HG03457 (cell line): ENCODE measurements around the gene GLT8D1.
"Not testable (repeated sequence)": the region's sequence is repeated elsewhere in the genome, so short reads cannot be mapped to it uniquely, and the experiment has no call there.

Source experiments
- ATAC-seq: cut with Tn5 transposase; IDR thresholded peaks from one replicate; pipeline ENCODE4 v1.9.1; 2021; ENCODE audit warnings: moderate number of reproducible peaks; ENCODE audit not compliant: unreplicated experiment

Gene GLT8D1

GRCh38 chr3:52705688-52706686, at the start of gene GLT8D1, which contains the start of gene SPCS1:
TSS of gene GLT8D1 (minus strand) at chr3:52705791. CDS start at chr3:52700460, 5,331 bp downstream.
TSS of gene SPCS1 (plus strand) at chr3:52706106. CDS start at chr3:52706247, 141 bp downstream.
- peak; percentile 69 for ATAC-seq

- ATAC-seq = no peak
Observed at GRCh38 chr3:52754373-52754772, 48.8 kb upstream of the GLT8D1 start.

GRCh38 chr3:52752045-52752660, 46.6 kb upstream of the GLT8D1 start:
- no peak for ATAC-seq

GRCh38 chr3:52743721-52744120, 38.1 kb upstream of the GLT8D1 start:
- ATAC-seq = no peak

- no peak for ATAC-seq
Observed at GRCh38 chr3:52743152-52743551, 37.6 kb upstream of the GLT8D1 start.

- no peak for ATAC-seq
Observed at GRCh38 chr3:52742418-52743041, 36.9 kb upstream of the GLT8D1 start.

- no peak for ATAC-seq
Observed at GRCh38 chr3:52739730-52740129, 34.1 kb upstream of the GLT8D1 start.

- ATAC-seq = no peak
Observed at GRCh38 chr3:52733256-52733891, 27.8 kb upstream of the GLT8D1 start.

GRCh38 chr3:52731590-52731989, 26.0 kb upstream of the GLT8D1 start:
- ATAC-seq = no peak

- ATAC-seq = no peak
Observed at GRCh38 chr3:52730681-52731080, 25.1 kb upstream of the GLT8D1 start.

GRCh38 chr3:52728753-52729152, 23.2 kb upstream of the GLT8D1 start:
- not testable (repeated sequence) for ATAC-seq

- no peak for ATAC-seq
Observed at GRCh38 chr3:52724511-52724910, 18.9 kb upstream of the GLT8D1 start.

GRCh38 chr3:52723935-52724334, 18.3 kb upstream of the GLT8D1 start:
- no peak for ATAC-seq

- no peak for ATAC-seq
Observed at GRCh38 chr3:52722491-52722890, 16.9 kb upstream of the GLT8D1 start.

- ATAC-seq = no peak
Observed at GRCh38 chr3:52721730-52722008, 16.1 kb upstream of the GLT8D1 start.

- ATAC-seq = no peak
Observed at GRCh38 chr3:52721002-52721729, 15.6 kb upstream of the GLT8D1 start.

- ATAC-seq = no peak
Observed at GRCh38 chr3:52719618-52720017, 14.0 kb upstream of the GLT8D1 start.

GRCh38 chr3:52715714-52716305, 10.2 kb upstream of the GLT8D1 start:
- ATAC-seq = no peak

- no peak for ATAC-seq
Observed at GRCh38 chr3:52714335-52715302, 9.0 kb upstream of the GLT8D1 start.
